Calu3 (cell line): ENCODE results near the gene MACROH2A1. TPM values are rescaled to one million over a fixed set of nuclear protein-coding genes. Genes with fewer than 3 reads are reported as not detected.

Source experiments
- BruUV-seq: library from RNA; stranded (reverse); fragments of 400-500 nt; replicated peaks from 2 replicates; lab custom pipeline; 2021; lab: Mats Ljungman, UMichigan
- CTCF ChIA-PET: fragments of 300-600 bp; sonication (Branson Sonifier 250); formaldehyde crosslinking; loops from one replicate; lab custom pipeline; 2022; ENCODE audit warnings: antibody characterized with exemption; lab: Charles Lee
- DNase-seq: peaks from one replicate; pipeline ENCODE4 v3.0.0; 2022
- H3K27ac Mint-ChIP-seq: one replicate; pipeline ENCODE4 v1.8.0; 2022; ENCODE audit warnings: mixed read lengths; ENCODE audit not compliant: unreplicated experiment
- H3K27me3 Mint-ChIP-seq: one replicate; pipeline ENCODE4 v1.8.0; 2022; ENCODE audit warnings: mixed read lengths; ENCODE audit not compliant: unreplicated experiment
- H3K36me3 Mint-ChIP-seq: one replicate; pipeline ENCODE4 v1.8.0; 2022; ENCODE audit warnings: mild to moderate bottlenecking, moderate library complexity, mixed read lengths; ENCODE audit not compliant: insufficient read depth, unreplicated experiment
- H3K4me1 Mint-ChIP-seq: one replicate; pipeline ENCODE4 v1.8.0; 2022; ENCODE audit warnings: mild to moderate bottlenecking, low read depth, mixed read lengths; ENCODE audit not compliant: unreplicated experiment
- H3K4me3 Mint-ChIP-seq: one replicate; pipeline ENCODE4 v1.8.0; 2022; ENCODE audit warnings: mild to moderate bottlenecking, low read depth, moderate library complexity, mixed read lengths; ENCODE audit not compliant: unreplicated experiment
- H3K9me3 Mint-ChIP-seq: one replicate; pipeline ENCODE4 v1.8.0; 2022; ENCODE audit warnings: low read depth, mixed read lengths; ENCODE audit not compliant: unreplicated experiment
- intact Hi-C: fragments of 100-400 bp; cut with micrococcal nuclease; formaldehyde crosslinking; loops from one replicate; pipeline ENCODE4 v1.10.0; 2022; ENCODE audit not compliant: unreplicated experiment
- total RNA-seq: library from RNA; stranded (reverse); gene quantifications from 2 replicates; pipeline ENCODE4 v1.2.3, GENCODE V29; 2022
- TF ChIP-seq, protein P1 (sequence below): fragments of 200-600 bp; IDR thresholded peaks from one replicate; pipeline ENCODE4 v1.8.0; 2022; ENCODE audit warnings: antibody characterized with exemption; ENCODE audit not compliant: unreplicated experiment

MACROH2A1 gene
- total RNA-seq, 1 experiment from 2014 or later = 368 TPM

GRCh38 chr5:135377751-135378680 lies 21.0 kb downstream of the MACROH2A1 start:
- Mint-ChIP-seq H3K27ac (no peak overlapping the region), H3K27me3 (no peaks in the 10 kb centered on the region), H3K9me3 (no peaks in the 10 kb centered on the region), H3K4me3 (no peak overlapping the region), H3K4me1 (peaks cover 17% of the 10 kb centered on the region), H3K36me3 (peaks cover 58% of the 10 kb centered on the region)
- intact Hi-C loops = no loop called here
- DNase-seq = no peak
- CTCF ChIA-PET = interaction anchor here (0.6 kb wide), 1 partner anchor 165 kb away, joined by 3 read pairs; no protein-coding TSS in a partner anchor
- TF ChIP-seq, protein P1, sequence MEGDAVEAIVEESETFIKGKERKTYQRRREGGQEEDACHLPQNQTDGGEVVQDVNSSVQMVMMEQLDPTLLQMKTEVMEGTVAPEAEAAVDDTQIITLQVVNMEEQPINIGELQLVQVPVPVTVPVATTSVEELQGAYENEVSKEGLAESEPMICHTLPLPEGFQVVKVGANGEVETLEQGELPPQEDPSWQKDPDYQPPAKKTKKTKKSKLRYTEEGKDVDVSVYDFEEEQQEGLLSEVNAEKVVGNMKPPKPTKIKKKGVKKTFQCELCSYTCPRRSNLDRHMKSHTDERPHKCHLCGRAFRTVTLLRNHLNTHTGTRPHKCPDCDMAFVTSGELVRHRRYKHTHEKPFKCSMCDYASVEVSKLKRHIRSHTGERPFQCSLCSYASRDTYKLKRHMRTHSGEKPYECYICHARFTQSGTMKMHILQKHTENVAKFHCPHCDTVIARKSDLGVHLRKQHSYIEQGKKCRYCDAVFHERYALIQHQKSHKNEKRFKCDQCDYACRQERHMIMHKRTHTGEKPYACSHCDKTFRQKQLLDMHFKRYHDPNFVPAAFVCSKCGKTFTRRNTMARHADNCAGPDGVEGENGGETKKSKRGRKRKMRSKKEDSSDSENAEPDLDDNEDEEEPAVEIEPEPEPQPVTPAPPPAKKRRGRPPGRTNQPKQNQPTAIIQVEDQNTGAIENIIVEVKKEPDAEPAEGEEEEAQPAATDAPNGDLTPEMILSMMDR = no peak
- BruUV-seq = no TSS peak

DNA sequence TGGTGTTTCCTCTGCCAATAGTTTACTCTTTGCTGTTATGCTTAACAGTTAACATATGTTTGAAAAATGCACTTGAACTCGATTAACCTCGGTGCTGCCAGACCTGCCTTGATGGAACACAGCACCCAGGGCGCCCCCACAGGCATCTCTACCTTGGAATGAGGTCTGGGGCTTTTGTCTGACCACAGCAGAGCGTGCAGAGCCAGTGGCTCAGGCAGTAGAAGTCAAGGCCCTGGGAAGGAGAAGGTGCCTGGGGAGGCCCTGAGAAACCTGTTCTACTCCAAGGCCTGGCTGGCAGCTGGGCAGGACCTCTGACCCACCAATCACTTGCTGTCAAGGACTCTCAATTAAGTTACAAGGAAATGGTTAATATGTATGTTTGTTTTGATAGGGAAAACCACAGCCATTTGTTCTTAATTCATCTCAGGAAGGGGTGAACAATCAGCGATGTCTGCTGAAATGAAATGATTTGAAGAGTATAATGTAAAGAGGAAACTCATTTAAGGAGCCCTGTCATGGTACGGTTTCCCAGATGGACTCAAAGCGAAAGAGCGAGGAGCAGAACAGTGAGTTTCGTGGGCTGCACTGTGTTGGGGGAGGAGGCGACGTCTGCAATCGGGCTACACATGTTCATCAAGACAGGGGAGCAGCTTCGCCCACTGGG lies 21.9 kb downstream of the MACROH2A1 start:
- TF ChIP-seq, protein P1 = no peak
- intact Hi-C loops = no loop called here
- Mint-ChIP-seq H3K9me3 (no peaks in the 10 kb centered on the region), H3K36me3 (peaks cover 56% of the 10 kb centered on the region), H3K4me3 (no peak overlapping the region), H3K27ac (peak overlapping the region; percentile 38), H3K4me1 (peaks cover 17% of the 10 kb centered on the region), H3K27me3 (no peaks in the 10 kb centered on the region)
- BruUV-seq = no TSS peak
- CTCF ChIA-PET = interaction anchor here (0.6 kb wide), 1 partner anchor 166 kb away, joined by 3 read pairs; no protein-coding TSS in a partner anchor
- no peak for DNase-seq

- no peak overlapping the region for H3K27ac Mint-ChIP-seq
- H3K9me3 Mint-ChIP-seq = no peaks in the 10 kb centered on the region
- no peak overlapping the region for H3K4me3 Mint-ChIP-seq
- no peak for DNase-seq
- H3K27me3 Mint-ChIP-seq = no peaks in the 10 kb centered on the region
- CTCF ChIA-PET = no interaction called here
- intact Hi-C loops = no loop called here
- TF ChIP-seq, protein P1 = no peak
- H3K36me3 Mint-ChIP-seq = peaks cover 49% of the 10 kb centered on the region
- peaks cover 12% of the 10 kb centered on the region for H3K4me1 Mint-ChIP-seq
- BruUV-seq = no TSS peak
Measured at GRCh38 chr5:135375040-135375793, 23.8 kb downstream of the MACROH2A1 start.
